Parathyroid adenoma (tissue), 2 donors: ENCODE results near the gene ATF6B.

Source experiments
- H2AFZ ChIP-seq: fragments of 300-600 bp; sonication (generic); one replicate; pipeline ENCODE4 v1.7.0; 2017; ENCODE audit warnings: antibody characterized with exemption, mild to moderate bottlenecking
- H3K27ac ChIP-seq: fragments of 300-600 bp; sonication (generic); one replicate; pipeline ENCODE4 v1.7.0; 2017
- H3K27me3 ChIP-seq: fragments of 300-600 bp; sonication (generic); one replicate; pipeline ENCODE4 v1.7.0; 2017; ENCODE audit warnings: low read length; ENCODE audit not compliant: control insufficient read depth, insufficient read depth
- H3K36me3 ChIP-seq: fragments of 300-600 bp; sonication (generic); one replicate; pipeline ENCODE4 v1.7.0; 2017; ENCODE audit warnings: low read length; ENCODE audit not compliant: control insufficient read depth, insufficient read depth
- H3K4me1 ChIP-seq: fragments of 300-600 bp; sonication (generic); one replicate; pipeline ENCODE4 v1.7.0; 2017; ENCODE audit warnings: control low read depth
- H3K4me2 ChIP-seq: fragments of 300-600 bp; sonication (generic); one replicate; pipeline ENCODE4 v1.7.0; 2017; ENCODE audit warnings: low read length
- H3K4me3 ChIP-seq: fragments of 300-600 bp; sonication (generic); one replicate; pipeline ENCODE4 v1.7.0; 2017; ENCODE audit warnings: low read depth, low read length
- H3K79me2 ChIP-seq: fragments of 300-600 bp; sonication (generic); one replicate; pipeline ENCODE4 v1.7.0; 2017; ENCODE audit warnings: control low read depth
- H3K9ac ChIP-seq: fragments of 300-600 bp; sonication (generic); one replicate; pipeline ENCODE4 v1.7.0; 2017; ENCODE audit warnings: mild to moderate bottlenecking
- H3K9me3 ChIP-seq: fragments of 300-600 bp; sonication (generic); one replicate; pipeline ENCODE4 v1.7.0; 2017; ENCODE audit warnings: low read length; ENCODE audit not compliant: control insufficient read depth
- TF ChIP-seq, protein P1 (sequence below): fragments of 300-600 bp; sonication (generic); IDR thresholded peaks from one replicate; pipeline ENCODE4 v1.7.0; 2017; ENCODE audit warnings: antibody characterized with exemption, mild to moderate bottlenecking
- donor health status: primary hyperparathyroidism.

The ATF6B gene

DNA sequence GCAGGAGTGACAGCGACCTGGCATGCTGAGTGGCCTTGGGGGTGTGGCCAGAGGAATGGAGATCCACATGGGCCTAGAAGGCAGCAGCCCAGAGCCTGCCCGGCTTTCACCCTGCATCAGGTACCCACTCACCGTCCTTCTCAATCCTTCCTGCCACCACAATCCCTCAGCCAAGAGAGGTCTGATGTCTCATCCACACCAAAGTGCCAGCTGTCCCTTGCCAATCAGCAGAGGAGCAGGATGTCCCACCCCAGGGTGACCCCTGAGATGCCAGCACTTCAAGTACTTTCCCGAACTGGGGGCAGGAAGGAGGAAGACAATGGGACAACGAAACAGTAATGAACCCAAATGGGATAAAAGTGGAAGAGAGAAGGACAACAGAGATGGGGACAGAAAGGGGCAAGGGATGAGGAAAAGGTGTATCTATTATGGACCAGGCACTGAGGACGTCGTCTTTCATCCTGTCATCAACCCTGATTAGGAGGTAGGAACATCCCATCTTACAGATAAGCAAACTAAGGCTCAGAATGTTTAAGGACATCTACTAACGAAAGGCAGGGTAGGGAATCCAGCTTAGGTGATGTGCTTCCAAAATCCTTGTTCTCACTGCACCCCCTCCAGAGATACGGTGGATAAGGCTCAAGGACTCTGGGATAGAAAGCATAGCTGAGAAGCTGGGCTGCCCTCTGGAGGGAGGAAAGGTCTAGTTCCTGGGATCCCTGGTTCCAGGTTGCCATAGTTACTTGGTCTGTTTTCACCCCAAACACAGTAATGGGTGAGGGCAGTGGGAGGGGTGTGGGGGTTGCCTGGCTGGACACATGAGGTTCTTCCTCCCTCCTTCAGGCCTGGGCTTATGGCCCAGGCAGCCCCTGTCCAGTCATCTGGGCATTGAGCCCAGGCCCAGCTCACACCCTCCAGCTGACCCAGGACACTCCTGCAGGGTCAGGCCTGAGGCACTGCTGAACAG lies 14.4 kb downstream of the ATF6B start:
- Histone ChIP-seq H3K9ac (no peak overlapping the region), H3K4me1 (no peaks in the 10 kb centered on the region)

DNA sequence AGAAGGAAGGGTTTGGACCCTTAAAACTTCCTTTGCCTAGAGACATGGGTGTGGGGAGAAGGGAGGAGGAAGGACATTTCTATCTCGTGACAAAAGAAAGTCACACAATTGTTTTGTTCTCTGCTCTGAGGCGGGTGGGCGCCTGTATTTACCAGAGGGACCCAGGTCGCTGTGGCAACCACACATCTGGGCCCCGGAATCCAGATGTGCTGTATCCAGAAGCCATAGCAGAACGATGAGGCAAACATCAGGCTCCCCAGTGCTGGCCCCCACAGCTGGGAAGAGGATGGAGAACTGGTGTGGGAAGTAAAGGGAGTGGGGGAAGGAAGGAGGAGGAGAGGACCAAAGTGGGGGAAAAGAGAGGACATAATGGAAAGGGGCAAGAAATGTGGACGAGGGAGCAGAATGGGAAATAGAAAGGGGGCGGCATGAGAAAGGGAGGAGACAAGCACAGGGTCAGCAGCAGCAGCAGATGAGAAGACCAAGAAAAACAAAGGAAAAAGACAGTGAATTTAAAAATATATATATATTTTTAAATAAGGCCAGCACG lies 15.5 kb downstream of the ATF6B start:
- Histone ChIP-seq H3K9ac (no peak overlapping the region), H3K27me3 (no peaks in the 10 kb centered on the region), H3K9me3 (no peaks in the 10 kb centered on the region), H3K79me2 (no peaks in the 10 kb centered on the region), H3K4me2 (no peak overlapping the region), H3K36me3 (no peaks in the 10 kb centered on the region), H3K4me1 (peaks cover 6% of the 10 kb centered on the region), H3K27ac (peak overlapping the region; percentile 60), H3K4me3 (no peak overlapping the region), H2AFZ (no peak overlapping the region)
- TF ChIP-seq, protein P1, sequence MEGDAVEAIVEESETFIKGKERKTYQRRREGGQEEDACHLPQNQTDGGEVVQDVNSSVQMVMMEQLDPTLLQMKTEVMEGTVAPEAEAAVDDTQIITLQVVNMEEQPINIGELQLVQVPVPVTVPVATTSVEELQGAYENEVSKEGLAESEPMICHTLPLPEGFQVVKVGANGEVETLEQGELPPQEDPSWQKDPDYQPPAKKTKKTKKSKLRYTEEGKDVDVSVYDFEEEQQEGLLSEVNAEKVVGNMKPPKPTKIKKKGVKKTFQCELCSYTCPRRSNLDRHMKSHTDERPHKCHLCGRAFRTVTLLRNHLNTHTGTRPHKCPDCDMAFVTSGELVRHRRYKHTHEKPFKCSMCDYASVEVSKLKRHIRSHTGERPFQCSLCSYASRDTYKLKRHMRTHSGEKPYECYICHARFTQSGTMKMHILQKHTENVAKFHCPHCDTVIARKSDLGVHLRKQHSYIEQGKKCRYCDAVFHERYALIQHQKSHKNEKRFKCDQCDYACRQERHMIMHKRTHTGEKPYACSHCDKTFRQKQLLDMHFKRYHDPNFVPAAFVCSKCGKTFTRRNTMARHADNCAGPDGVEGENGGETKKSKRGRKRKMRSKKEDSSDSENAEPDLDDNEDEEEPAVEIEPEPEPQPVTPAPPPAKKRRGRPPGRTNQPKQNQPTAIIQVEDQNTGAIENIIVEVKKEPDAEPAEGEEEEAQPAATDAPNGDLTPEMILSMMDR = no peak

More for the DNA sequence above, 14.4 kb downstream of the ATF6B start:
- Histone ChIP-seq H3K4me3 (no peak overlapping the region), H3K27me3 (no peaks in the 10 kb centered on the region), H2AFZ (no peak overlapping the region), H3K9me3 (no peaks in the 10 kb centered on the region), H3K27ac (peak overlapping the region; percentile 66), H3K36me3 (no peaks in the 10 kb centered on the region), H3K4me2 (no peak overlapping the region), H3K79me2 (no peaks in the 10 kb centered on the region)
- TF ChIP-seq, protein P1 = peak; percentile 29

DNA sequence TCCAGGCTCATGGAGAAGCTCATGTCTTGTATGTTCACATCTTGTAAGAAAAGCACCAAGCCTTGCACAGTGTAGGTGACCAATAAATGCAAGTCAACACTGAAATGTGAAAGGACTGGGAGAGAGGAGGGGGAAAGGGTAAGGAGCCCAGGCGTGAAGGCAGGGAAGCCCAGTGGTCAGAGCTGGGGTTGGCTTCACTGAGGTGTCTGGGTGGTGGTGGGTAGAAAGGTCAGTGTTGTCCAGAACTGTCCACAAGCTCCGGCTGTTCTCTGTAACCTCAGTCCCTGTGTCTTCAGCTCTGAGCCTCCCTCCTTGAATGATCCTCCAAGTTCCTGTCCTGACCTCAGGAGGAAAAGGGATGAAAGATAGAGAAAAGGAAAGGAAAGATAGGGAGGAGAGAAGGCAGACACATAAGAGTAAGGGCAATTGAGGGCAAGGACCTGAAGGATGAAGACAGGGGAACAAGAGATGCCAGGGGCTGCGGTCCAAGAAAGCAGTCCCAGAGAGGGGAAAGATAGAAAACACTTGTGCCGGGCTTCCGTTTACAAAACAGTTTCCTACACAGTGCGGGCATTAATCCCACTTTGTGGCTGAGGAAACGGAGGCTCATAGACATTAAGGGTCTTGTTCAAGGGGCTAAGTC lies 16.5 kb downstream of the ATF6B start:
- H3K27ac ChIP-seq = peak overlapping the region; percentile 60
- H3K4me2 ChIP-seq = no peak overlapping the region
- H3K4me1 ChIP-seq = peaks cover 7% of the 10 kb centered on the region
- TF ChIP-seq, protein P1 = no peak
- no peaks in the 10 kb centered on the region for H3K27me3 ChIP-seq
- no peak overlapping the region for H3K4me3 ChIP-seq
- H3K9ac ChIP-seq = no peak overlapping the region
- H3K9me3 ChIP-seq = no peaks in the 10 kb centered on the region
- H3K79me2 ChIP-seq = no peaks in the 10 kb centered on the region
- H3K36me3 ChIP-seq = no peaks in the 10 kb centered on the region
- H2AFZ ChIP-seq = no peak overlapping the region

DNA sequence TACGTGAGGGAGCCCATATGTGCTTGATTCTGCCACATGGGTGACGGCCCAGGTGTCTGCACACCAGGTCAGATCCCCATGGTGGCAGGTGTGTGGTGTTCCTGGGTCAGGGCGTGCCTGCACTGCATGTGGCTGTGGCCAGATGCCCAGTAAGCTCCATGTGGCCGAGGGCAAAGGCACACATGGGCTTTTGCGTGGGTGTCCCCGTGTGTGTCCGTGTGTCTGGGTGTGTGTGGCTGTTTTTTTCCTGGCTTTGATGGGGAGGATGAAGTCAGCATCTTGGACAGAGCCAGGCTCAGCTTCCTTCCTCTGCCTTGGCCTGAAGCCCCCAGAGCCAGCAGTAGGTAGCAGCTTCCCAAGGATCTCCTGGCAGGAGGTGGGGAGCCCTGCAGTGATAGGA lies 17.4 kb downstream of the ATF6B start:
- Histone ChIP-seq H3K27me3 (no peaks in the 10 kb centered on the region), H3K9me3 (no peaks in the 10 kb centered on the region), H3K79me2 (no peaks in the 10 kb centered on the region), H3K27ac (peak overlapping the region; percentile 33), H3K4me1 (peaks cover 7% of the 10 kb centered on the region), H3K36me3 (no peaks in the 10 kb centered on the region), H3K4me3 (no peak overlapping the region), H3K9ac (no peak overlapping the region), H2AFZ (no peak overlapping the region), H3K4me2 (no peak overlapping the region)
- TF ChIP-seq, protein P1 = no peak
